Activated naive CD8-positive, alpha-beta T cell treated with anti-CD3 and anti-CD28 coated beads for 36 hours (primary cell): ENCODE results near the gene ZNF99. TPM values are rescaled to one million over a fixed set of nuclear protein-coding genes. Genes with fewer than 3 reads are reported as not detected.
"Not testable (repeated sequence)": the region's sequence is repeated elsewhere in the genome, so short reads cannot be mapped to it uniquely, and the experiment has no call there.

Experiments used
- DNase-seq: peaks from one replicate; pipeline ENCODE4 v3.0.0; 2021
- H3K27ac Mint-ChIP-seq: one replicate; pipeline ENCODE4 v1.8.0; 2022; ENCODE audit warnings: mild to moderate bottlenecking, moderate library complexity, mixed read lengths
- H3K27me3 Mint-ChIP-seq: one replicate; pipeline ENCODE4 v1.8.0; 2022; ENCODE audit warnings: mild to moderate bottlenecking, mixed read lengths
- H3K36me3 Mint-ChIP-seq: one replicate; pipeline ENCODE4 v1.8.0; 2021; ENCODE audit warnings: mild to moderate bottlenecking, mixed read lengths
- H3K4me1 Mint-ChIP-seq: one replicate; pipeline ENCODE4 v1.8.0; 2021; ENCODE audit warnings: mixed read lengths
- H3K4me3 Mint-ChIP-seq: one replicate; pipeline ENCODE4 v1.8.0; 2022; ENCODE audit warnings: mild to moderate bottlenecking, moderate library complexity, mixed read lengths
- H3K9me3 Mint-ChIP-seq: one replicate; pipeline ENCODE4 v1.8.0; 2022; ENCODE audit warnings: mixed read lengths
- total RNA-seq, 2 experiments: library from RNA; stranded (reverse); gene quantifications; one replicate each; pipeline ENCODE4 v1.2.3, GENCODE V29; 2021

ZNF99 gene
- total RNA-seq, 2 experiments from 2014 or later = not detected

- not testable (repeated sequence) for H3K4me3 Mint-ChIP-seq, H3K4me1 Mint-ChIP-seq, H3K27me3 Mint-ChIP-seq
Observed at GRCh38 chr19:22702661-22703060, 81.3 kb downstream of the ZNF99 start.

More at GRCh38 chr19:22702661-22703060, 81.3 kb downstream of the ZNF99 start:
- not testable (repeated sequence) for DNase-seq, H3K27ac Mint-ChIP-seq, H3K36me3 Mint-ChIP-seq
- peaks cover 21% of the 10 kb centered on the region for H3K9me3 Mint-ChIP-seq

Other genes starting within 250 kb of the ZNF99 start
- 1 to 10 TPM; 4.2 to 4.7 TPM for gene ZNF492, start 149.8 kb downstream of the ZNF99 start, total RNA-seq
- gene ZNF723, start 48.1 kb upstream of the ZNF99 start, total RNA-seq = under 1 TPM in 1 of 2 experiments, not detected in 1; 0.14 TPM
- gene ZNF728, start 219.0 kb upstream of the ZNF99 start, total RNA-seq = not detected